ENCODE results near the gene USP17L10.
"Not testable (repeated sequence)": the region's sequence is repeated elsewhere in the genome, so short reads cannot be mapped to it uniquely, and the experiment has no call there.

The USP17L10 gene, protein sequence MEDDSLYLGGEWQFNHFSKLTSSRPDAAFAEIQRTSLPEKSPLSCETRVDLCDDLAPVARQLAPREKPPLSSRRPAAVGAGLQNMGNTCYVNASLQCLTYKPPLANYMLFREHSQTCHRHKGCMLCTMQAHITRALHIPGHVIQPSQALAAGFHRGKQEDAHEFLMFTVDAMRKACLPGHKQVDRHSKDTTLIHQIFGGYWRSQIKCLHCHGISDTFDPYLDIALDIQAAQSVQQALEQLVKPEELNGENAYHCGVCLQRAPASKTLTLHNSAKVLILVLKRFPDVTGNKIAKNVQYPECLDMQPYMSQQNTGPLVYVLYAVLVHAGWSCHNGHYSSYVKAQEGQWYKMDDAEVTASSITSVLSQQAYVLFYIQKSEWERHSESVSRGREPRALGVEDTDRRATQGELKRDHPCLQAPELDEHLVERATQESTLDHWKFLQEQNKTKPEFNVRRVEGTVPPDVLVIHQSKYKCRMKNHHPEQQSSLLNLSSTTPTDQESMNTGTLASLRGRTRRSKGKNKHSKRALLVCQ

DNA sequence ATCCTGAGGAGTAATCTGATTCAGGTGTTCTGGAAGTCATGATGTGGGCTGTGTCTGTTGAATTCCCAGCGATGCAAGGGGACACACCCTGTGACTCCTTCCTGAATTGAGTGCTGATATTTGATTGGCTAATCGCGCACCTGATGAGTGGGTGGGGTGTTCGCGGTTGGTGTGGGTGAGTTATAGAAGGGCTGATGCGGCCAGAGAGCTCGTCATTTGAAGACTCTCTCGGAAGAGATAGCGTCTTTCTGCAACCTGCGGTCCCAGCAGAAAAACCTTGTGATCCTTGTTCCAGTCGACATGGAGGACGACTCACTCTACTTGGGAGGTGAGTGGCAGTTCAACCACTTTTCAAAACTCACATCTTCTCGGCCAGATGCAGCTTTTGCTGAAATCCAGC lies at the start of gene USP17L10:
Gene USP17L10 (plus strand): TSS at position 301 of the 400 bp plus-strand sequence. CDS start 0 bp downstream, at position 301.
- DNase-seq: not testable (repeated sequence)

DNA sequence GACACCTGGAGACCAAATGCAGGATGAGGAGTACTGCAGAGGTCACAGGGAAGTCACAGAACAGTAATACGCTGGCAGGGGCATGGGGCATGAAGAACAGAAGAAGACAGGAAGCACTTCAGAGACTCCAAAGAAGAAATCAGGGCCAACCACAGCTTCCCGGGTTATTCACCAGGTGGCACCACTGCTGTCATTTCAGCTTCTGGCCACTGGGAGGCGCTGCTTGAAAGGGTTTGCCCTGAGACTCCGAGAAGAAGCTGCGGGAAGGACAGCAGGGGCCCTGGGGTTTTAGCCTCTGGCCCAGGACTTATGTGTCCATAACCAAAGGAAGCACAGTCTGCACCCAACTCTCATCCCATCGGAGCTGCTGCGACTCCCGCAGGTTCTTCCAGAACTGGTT lies 44.5 kb upstream of the USP17L10 start:
- peak; percentile 65 for DNase-seq

DNA sequence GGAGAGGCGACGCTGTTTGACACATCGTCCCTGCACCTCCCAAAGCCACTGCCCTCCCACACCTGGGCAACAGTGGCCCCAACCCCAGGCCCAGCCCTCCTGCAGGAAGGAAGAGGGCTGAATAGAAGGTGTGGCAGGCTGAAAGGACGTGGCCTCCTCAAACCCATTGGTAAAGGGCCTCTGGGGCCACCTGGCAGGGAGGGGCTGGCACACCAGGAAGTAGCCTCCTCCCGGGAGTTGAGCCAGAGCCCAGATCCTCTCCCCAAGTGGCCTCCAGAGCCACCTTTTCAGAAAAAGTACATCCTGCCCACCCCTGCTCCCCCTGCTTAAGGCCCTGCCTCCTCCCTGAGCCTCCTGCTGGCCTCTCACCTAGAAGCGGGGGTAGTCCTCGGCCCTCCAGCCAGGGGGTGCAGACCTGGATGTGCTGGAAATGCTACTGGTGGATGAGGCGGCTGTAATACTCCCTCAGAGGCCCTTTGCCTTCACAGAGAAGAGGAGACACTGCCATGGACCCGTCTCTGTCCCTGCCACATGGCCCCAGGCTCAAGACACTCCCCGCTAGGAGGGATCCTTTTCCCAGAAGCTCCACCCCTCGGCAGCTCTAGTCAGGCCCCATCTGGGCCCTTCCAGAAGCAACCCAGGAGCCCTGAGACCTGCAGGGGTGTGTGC lies 40.5 kb upstream of the USP17L10 start, which contains the start of gene FAM90A26:
Gene FAM90A26 (plus strand): TSS at position 619 of the 669 bp plus-strand sequence. CDS start 2,764 bp downstream, outside the sequence.
- DNase-seq: not testable (repeated sequence)

GRCh38 chr4:9214701-9215100 lies 4.2 kb downstream of the USP17L10 start:
- not testable (repeated sequence) for DNase-seq

- not testable (repeated sequence) for DNase-seq
Measured at GRCh38 chr4:9215105-9215504, 4.6 kb downstream of the USP17L10 start, which contains the start of gene USP17L11. USP17L11 (plus strand) TSS chr4:9215405; CDS start chr4:9215405, 0 bp downstream.

- not testable (repeated sequence) for DNase-seq
Measured at GRCh38 chr4:9219852-9220251, 9.4 kb downstream of the USP17L10 start, which contains the start of gene USP17L12. USP17L12 (plus strand) TSS chr4:9220152; CDS start chr4:9220152, 0 bp downstream.

DNA sequence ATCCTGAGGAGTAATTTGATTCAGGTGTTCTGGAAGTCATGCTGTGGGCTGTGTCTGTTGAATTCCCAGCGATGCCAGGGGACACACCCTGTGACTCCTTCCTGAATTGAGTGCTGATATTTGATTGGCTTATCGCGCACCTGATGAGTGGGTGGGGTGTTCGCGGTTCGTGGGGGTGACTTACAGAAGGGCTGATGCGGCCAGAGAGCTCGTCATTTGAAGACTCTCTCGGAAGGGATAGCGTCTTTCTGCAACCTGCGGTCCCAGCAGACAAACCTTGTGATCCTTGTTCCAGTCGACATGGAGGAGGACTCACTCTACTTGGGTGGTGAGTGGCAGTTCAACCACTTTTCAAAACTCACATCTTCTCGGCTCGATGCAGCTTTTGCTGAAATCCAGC lies 14.1 kb downstream of the USP17L10 start, which contains the start of gene USP17L13:
Gene USP17L13 (plus strand): TSS at position 301 of the 400 bp plus-strand sequence. CDS start 0 bp downstream, at position 301.
- not testable (repeated sequence) for DNase-seq

DNA sequence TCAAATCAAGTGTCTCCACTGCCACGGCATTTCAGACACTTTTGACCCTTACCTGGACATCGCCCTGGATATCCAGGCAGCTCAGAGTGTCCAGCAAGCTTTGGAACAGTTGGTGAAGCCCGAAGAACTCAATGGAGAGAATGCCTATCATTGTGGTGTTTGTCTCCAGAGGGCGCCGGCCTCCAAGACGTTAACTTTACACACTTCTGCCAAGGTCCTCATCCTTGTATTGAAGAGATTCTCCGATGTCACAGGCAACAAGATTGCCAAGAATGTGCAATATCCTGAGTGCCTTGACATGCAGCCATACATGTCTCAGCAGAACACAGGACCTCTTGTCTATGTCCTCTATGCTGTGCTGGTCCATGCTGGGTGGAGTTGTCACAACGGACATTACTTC lies 19.8 kb downstream of the USP17L10 start:
- not testable (repeated sequence) for DNase-seq

DNA sequence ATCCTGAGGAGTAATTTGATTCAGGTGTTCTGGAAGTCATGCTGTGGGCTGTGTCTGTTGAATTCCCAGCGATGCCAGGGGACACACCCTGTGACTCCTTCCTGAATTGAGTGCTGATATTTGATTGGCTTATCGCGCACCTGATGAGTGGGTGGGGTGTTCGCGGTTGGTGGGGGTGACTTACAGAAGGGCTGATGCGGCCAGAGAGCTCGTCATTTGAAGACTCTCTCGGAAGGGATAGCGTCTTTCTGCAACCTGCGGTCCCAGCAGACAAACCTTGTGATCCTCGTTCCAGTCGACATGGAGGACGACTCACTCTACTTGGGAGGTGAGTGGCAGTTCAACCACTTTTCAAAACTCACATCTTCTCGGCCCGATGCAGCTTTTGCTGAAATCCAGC lies 23.6 kb downstream of the USP17L10 start, which contains the start of gene USP17L15:
Gene USP17L15 (plus strand): TSS at position 301 of the 400 bp plus-strand sequence. CDS start 0 bp downstream, at position 301.
- DNase-seq: not testable (repeated sequence)

DNA sequence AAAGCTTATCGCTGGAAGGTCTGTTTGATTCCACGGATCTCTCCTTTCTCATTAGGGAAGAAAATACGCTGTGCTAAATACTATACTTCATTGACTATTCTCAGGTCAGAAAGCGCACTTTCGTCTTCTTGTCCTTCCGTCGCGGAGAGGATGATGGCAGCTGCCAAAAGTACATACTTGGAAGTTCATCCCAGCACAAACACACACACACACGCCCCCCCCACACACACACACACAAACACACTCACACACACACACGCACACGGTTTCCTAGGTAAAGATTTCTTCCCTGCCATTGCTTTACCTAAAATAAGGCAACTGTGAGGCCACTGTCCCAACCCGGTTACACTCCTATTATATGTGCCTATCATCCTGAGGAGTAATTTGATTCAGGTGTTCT lies 28.0 kb downstream of the USP17L10 start:
- not testable (repeated sequence) for DNase-seq

DNA sequence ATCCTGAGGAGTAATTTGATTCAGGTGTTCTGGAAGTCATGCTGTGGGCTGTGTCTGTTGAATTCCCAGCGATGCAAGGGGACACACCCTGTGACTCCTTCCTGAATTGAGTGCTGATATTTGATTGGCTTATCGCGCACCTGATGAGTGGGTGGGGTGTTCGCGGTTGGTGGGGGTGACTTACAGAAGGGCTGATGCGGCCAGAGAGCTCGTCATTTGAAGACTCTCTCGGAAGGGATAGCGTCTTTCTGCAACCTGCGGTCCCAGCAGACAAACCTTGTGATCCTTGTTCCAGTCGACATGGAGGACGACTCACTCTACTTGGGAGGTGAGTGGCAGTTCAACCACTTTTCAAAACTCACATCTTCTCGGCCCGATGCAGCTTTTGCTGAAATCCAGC lies 33.1 kb downstream of the USP17L10 start, which contains the start of gene USP17L17:
Gene USP17L17 (plus strand): TSS at position 301 of the 400 bp plus-strand sequence. CDS start 0 bp downstream, at position 301.
- DNase-seq: not testable (repeated sequence)

DNA sequence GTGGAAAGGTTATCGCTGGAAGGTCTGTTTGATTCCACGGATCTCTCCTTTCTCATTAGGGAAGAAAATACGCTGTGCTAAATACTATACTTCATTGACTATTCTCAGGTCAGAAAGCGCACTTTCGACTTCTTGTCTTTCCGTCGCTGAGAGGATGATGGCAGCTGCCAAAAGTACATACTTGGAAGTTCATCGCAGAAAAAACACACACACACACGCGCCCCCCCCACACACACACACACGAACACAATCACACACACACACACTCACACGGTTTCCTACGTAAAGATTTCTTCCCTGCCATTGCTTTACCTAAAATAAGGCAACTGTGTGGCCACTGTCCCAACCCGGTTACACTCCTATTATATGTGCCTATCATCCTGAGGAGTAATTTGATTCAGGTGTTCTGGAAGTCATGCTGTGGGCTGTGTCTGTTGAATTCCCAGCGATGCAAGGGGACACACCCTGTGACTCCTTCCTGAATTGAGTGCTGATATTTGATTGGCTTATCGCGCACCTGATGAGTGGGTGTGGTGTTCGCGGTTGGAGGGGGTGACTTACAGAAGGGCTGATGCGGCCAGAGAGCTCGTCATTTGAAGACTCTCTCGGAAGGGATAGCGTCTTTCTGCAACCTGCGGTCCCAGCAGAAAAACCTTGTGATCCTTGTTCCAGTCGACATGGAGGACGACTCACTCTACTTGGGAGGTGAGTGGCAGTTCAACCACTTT lies 37.7 kb downstream of the USP17L10 start, which contains the start of gene USP17L18:
Gene USP17L18 (plus strand): TSS at position 678 of the 728 bp plus-strand sequence. CDS start 0 bp downstream, at position 678.
- not testable (repeated sequence) for DNase-seq

GRCh38 chr4:9253078-9253477 lies 42.6 kb downstream of the USP17L10 start, which contains the start of gene USP17L19:
USP17L19 (plus strand) TSS chr4:9253378; CDS start chr4:9253378, 0 bp downstream.
- DNase-seq: not testable (repeated sequence)

DNA sequence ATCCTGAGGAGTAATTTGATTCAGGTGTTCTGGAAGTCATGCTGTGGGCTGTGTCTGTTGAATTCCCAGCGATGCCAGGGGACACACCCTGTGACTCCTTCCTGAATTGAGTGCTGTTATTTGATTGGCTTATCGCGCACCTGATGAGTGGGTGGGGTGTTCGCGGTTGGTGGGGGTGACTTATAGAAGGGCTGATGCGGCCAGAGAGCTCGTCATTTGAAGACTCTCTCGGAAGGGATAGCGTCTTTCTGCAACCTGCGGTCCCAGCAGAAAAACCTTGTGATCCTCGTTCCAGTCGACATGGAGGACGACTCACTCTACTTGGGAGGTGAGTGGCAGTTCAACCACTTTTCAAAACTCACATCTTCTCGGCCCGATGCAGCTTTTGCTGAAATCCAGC lies 47.4 kb downstream of the USP17L10 start, which contains the start of gene USP17L20:
Gene USP17L20 (plus strand): TSS at position 301 of the 400 bp plus-strand sequence. CDS start 0 bp downstream, at position 301.
- DNase-seq: not testable (repeated sequence)

All from CD4-positive, alpha-beta T cell treated with Interleukin-10 for 1 hour (primary cell).